OCI-LY7 (cell line): ENCODE results near the gene PRPS2. TPM values are rescaled to one million over a fixed set of nuclear protein-coding genes. Genes with fewer than 3 reads are reported as not detected.

Experiments
- BruUV-seq: library from RNA; stranded (reverse); fragments of 400-500 nt; replicated peaks from 2 replicates; lab custom pipeline; 2021; lab: Mats Ljungman, UMichigan
- CTCF ChIA-PET: fragments of 300-600 bp; sonication (Branson Sonifier 250); formaldehyde crosslinking; loops from one replicate; lab custom pipeline; 2022; ENCODE audit warnings: antibody characterized with exemption; ENCODE audit not compliant: unreplicated experiment; lab: Charles Lee
- POLR2A ChIA-PET: fragments of 300-600 bp; sonication (Branson Sonifier 250); formaldehyde crosslinking; loops from one replicate; lab custom pipeline; 2022; ENCODE audit warnings: antibody characterized with exemption; lab: Charles Lee
- DNase-seq: peaks from one replicate; pipeline ENCODE4 v3.0.0-alpha.2; 2015; ENCODE audit warnings: low spot score
- H2AFZ ChIP-seq: fragments of 200-600 bp; sonication (generic), shearing (Covaris generic); 2 replicates; pipeline ENCODE4 v1.6.1; 2014; ENCODE audit warnings: mild to moderate bottlenecking, antibody characterized with exemption, low read length, moderate library complexity
- H3K27ac ChIP-seq: fragments of 200-600 bp; sonication (generic); 2 replicates; pipeline ENCODE4 v1.5.1; 2014; ENCODE audit warnings: mixed run types, low read depth, mild to moderate bottlenecking, moderate library complexity, low read length, inconsistent platforms; ENCODE audit not compliant: poor library complexity, severe bottlenecking
- H3K36me3 ChIP-seq: fragments of 200-600 bp; sonication (generic); 2 replicates; pipeline ENCODE4 v1.6.1; 2014; ENCODE audit warnings: mild to moderate bottlenecking, antibody characterized with exemption, low read length, moderate library complexity, mixed read lengths; ENCODE audit not compliant: insufficient read depth
- H3K4me1 ChIP-seq: fragments of 200-600 bp; sonication (generic); 2 replicates; pipeline ENCODE4 v1.5.1; 2014; ENCODE audit warnings: mild to moderate bottlenecking, low read length; ENCODE audit not compliant: insufficient read depth, poor library complexity, severe bottlenecking
- H3K4me2 ChIP-seq: fragments of 200-600 bp; sonication (generic); 2 replicates; pipeline ENCODE4 v1.6.1; 2014; ENCODE audit warnings: mild to moderate bottlenecking, low read length
- H3K4me3 ChIP-seq: fragments of 200-600 bp; sonication (generic); 2 replicates; pipeline ENCODE4 v1.5.1; 2014; ENCODE audit warnings: mild to moderate bottlenecking, low read depth, low read length; ENCODE audit not compliant: poor library complexity, severe bottlenecking
- H3K79me2 ChIP-seq: fragments of 200-600 bp; sonication (generic); 2 replicates; pipeline ENCODE4 v1.6.1; 2016; ENCODE audit warnings: low read depth, mild to moderate bottlenecking, low read length, moderate library complexity, mixed read lengths; ENCODE audit not compliant: insufficient read depth
- H3K9me2 ChIP-seq: fragments of 200-600 bp; sonication (generic); 2 replicates; pipeline ENCODE4 v1.6.1; 2016; ENCODE audit warnings: mild to moderate bottlenecking, low read length, mixed read lengths; ENCODE audit not compliant: insufficient read depth
- H3K9me3 ChIP-seq: fragments of 200-600 bp; sonication (generic); 2 replicates; pipeline ENCODE4 v1.6.1; 2014; ENCODE audit warnings: mild to moderate bottlenecking, mixed run types, low read length, mixed read lengths
- H4K20me1 ChIP-seq: fragments of 200-600 bp; sonication (generic); 2 replicates; pipeline ENCODE4 v1.6.1; 2014; ENCODE audit warnings: mild to moderate bottlenecking, antibody characterized with exemption, low read length, moderate library complexity, mixed read lengths; ENCODE audit not compliant: insufficient read depth
- EZH2phosphoT487 ChIP-seq: fragments of 200-600 bp; sonication (generic); IDR thresholded peaks from 2 replicates; pipeline ENCODE4 v1.6.1; 2018; ENCODE audit warnings: low read depth, borderline replicate concordance, mild to moderate bottlenecking, mixed run types, antibody characterized with exemption, low read length, moderate library complexity, mixed read lengths
- intact Hi-C: fragments of 100-400 bp; cut with micrococcal nuclease; formaldehyde crosslinking; loops from one replicate; pipeline ENCODE4 v1.10.0; 2022; ENCODE audit not compliant: unreplicated experiment
- total RNA-seq, 2 experiments: library from RNA; depleted of rRNA in 1 of 2; stranded (reverse); fragments of >200 nt in 1 of 2; shearing (Covaris generic) in 1 of 2; gene quantifications; 2 replicates each; pipeline ENCODE4 v1.2.3, GENCODE V29; 2014 to 2022
- TF ChIP-seq, protein P1 (sequence below): fragments of 200-600 bp; sonication (generic); conservative IDR thresholded peaks from 2 replicates; pipeline ENCODE4 v1.5.1; 2014; ENCODE audit warnings: mild to moderate bottlenecking, antibody characterized with exemption, low read length, moderate library complexity, mixed read lengths

Gene PRPS2
- total RNA-seq, 2 experiments from 2014 or later, result 57.5 to 70.7 TPM

- Histone ChIP-seq H3K9me2 (no peaks in the 10 kb centered on the region), H3K79me2 (peaks cover 44% of the 10 kb centered on the region; the same call in 1 of the 2 replicates), H4K20me1 (no peaks in the 10 kb centered on the region), H3K4me2 (peak overlapping the region; percentile 67), H3K36me3 (peaks cover 28% of the 10 kb centered on the region), H2AFZ (no peak overlapping the region), H3K4me1 (peaks cover 77% of the 10 kb centered on the region), H3K4me3 (peak overlapping the region; percentile 67), H3K27ac (peak overlapping the region; percentile 90), H3K9me3 (no peaks in the 10 kb centered on the region; the same call in 1 of the 2 replicates)
- DNase-seq, result peak; percentile 38
- TF ChIP-seq, protein P1, sequence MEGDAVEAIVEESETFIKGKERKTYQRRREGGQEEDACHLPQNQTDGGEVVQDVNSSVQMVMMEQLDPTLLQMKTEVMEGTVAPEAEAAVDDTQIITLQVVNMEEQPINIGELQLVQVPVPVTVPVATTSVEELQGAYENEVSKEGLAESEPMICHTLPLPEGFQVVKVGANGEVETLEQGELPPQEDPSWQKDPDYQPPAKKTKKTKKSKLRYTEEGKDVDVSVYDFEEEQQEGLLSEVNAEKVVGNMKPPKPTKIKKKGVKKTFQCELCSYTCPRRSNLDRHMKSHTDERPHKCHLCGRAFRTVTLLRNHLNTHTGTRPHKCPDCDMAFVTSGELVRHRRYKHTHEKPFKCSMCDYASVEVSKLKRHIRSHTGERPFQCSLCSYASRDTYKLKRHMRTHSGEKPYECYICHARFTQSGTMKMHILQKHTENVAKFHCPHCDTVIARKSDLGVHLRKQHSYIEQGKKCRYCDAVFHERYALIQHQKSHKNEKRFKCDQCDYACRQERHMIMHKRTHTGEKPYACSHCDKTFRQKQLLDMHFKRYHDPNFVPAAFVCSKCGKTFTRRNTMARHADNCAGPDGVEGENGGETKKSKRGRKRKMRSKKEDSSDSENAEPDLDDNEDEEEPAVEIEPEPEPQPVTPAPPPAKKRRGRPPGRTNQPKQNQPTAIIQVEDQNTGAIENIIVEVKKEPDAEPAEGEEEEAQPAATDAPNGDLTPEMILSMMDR, result no peak
- no peak for TF ChIP-seq EZH2phosphoT487
- ChIA-PET CTCF (no interaction called here), POLR2A (interaction anchor here (0.6 to 2.7 kb wide), 3 partner anchors 15 to 29 kb away, joined by 3 to 12 read pairs (median 3); no protein-coding TSS in a partner anchor)
- intact Hi-C loops, result loop anchor here (1.0 to 10.0 kb wide), 3 partner anchors 24 to 216 kb away; no protein-coding TSS in a partner anchor
- BruUV-seq, result no TSS peak
These were observed 77.5 kb downstream of the PRPS2 start for GRCh38 chrX:12868747-12869146.

DNA sequence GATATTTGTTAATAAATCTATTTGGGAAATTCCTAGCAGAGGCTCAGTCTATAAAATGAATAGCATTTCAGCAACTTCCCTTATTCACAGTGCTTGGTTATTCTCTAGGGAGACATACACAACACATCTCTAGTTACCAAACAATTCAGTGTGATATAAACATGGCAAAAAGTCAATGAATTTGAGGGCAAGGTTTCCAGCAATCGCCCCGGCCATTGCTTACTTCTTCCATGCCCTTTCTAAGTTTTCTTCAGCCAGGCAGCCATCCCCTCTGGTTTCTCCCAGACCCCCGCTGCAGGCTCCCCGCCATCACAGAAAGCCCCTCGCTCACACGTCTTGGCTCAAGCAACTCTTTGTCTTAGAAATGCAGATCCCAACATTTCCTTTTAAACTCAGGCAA lies 80.0 kb downstream of the PRPS2 start:
- ChIA-PET CTCF (no interaction called here), POLR2A (no interaction called here)
- Histone ChIP-seq H3K4me2 (peak overlapping the region; percentile 48), H3K79me2 (peaks cover 47% of the 10 kb centered on the region; the same call in 1 of the 2 replicates), H2AFZ (no peak overlapping the region), H3K4me1 (peaks cover 74% of the 10 kb centered on the region), H4K20me1 (no peaks in the 10 kb centered on the region), H3K27ac (no peak overlapping the region), H3K9me2 (no peaks in the 10 kb centered on the region), H3K4me3 (no peak overlapping the region), H3K36me3 (peaks cover 28% of the 10 kb centered on the region), H3K9me3 (no peaks in the 10 kb centered on the region)
- TF ChIP-seq EZH2phosphoT487, result no peak
- TF ChIP-seq, protein P1, result no peak
- no TSS peak for BruUV-seq
- DNase-seq, result no peak
- intact Hi-C loops, result no loop called here

- intact Hi-C loops, result no loop called here
- ChIA-PET POLR2A (no interaction called here), CTCF (no interaction called here)
- H3K79me2 ChIP-seq, result peaks cover 46% of the 10 kb centered on the region; the same call in 1 of the 2 replicates
- no TSS peak for BruUV-seq
- H3K4me3 ChIP-seq, result no peak overlapping the region
- TF ChIP-seq, protein P1, result no peak
- no peak for TF ChIP-seq EZH2phosphoT487
- no peak overlapping the region for H2AFZ ChIP-seq
- peaks cover 63% of the 10 kb centered on the region for H3K4me1 ChIP-seq
- no peaks in the 10 kb centered on the region for H3K9me3 ChIP-seq
- H4K20me1 ChIP-seq, result no peaks in the 10 kb centered on the region
- no peaks in the 10 kb centered on the region for H3K9me2 ChIP-seq
- H3K36me3 ChIP-seq, result peaks cover 29% of the 10 kb centered on the region
- no peak for DNase-seq
- no peak overlapping the region for H3K27ac ChIP-seq
- H3K4me2 ChIP-seq, result no peak overlapping the region
These were observed 81.5 kb downstream of the PRPS2 start for GRCh38 chrX:12872741-12873140.

Other genes with a start within 250 kb of the PRPS2 start
- 9.9 and 13.9 TPM in 2 replicates for gene TLR7, start 75.7 kb downstream of the PRPS2 start, total RNA-seq (2014; rRNA removed; shearing (Covaris generic))
- 11.4 and 12.1 TPM in 2 replicates for gene TLR7, start 75.7 kb downstream of the PRPS2 start, total RNA-seq (2022)
- gene TLR8, start 115.2 kb downstream of the PRPS2 start, total RNA-seq (2014; rRNA removed; shearing (Covaris generic)), result not detected in 2 replicates
- gene TLR8, start 115.2 kb downstream of the PRPS2 start, total RNA-seq (2022), result not detected in 2 replicates
- 1,355 and 1,476 TPM in 2 replicates for gene TMSB4X, start 183.7 kb downstream of the PRPS2 start, total RNA-seq (2014; rRNA removed; shearing (Covaris generic))
- gene TMSB4X, start 183.7 kb downstream of the PRPS2 start, total RNA-seq (2022), result 1,524 and 1,540 TPM in 2 replicates